ENCODE data around the gene NFKBIL1.

The NFKBIL1 gene

DNA sequence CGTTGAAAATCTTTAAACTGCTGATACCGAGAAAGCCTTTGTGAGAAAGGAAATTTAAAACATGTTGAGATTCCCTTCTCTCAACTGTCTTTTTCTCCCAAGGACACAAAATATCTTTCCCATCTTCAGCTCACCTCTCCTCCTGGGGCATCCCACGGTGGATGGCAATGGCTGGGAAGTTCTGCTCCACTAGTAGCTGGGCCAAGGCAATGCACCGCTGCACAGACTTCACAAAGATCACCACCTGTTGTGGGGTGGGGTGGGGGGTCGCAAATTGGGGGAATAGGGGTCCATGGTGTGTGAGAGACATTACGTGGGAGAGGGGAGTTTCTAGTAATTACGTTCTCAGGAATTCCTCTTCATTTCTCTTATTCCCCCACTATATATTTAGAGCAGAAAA lies 16.2 kb upstream of the NFKBIL1 start:
- Histone ChIP-seq H3K27me3 (ENCODE audit: insufficient read depth, low read length, poor library complexity, severe bottlenecking) (no peaks in the 10 kb centered on the region), H3K79me2 (ENCODE audit: insufficient read depth, low read length) (peaks cover 57% of the 10 kb centered on the region), H4K20me1 (ENCODE audit: insufficient read depth, low read length, poor library complexity, severe bottlenecking) (peaks cover 68% of the 10 kb centered on the region), H3F3A (ENCODE audit: low read depth) (peaks cover 2% of the 10 kb centered on the region; the same call in 1 of the 2 replicates), H3K9ac (ENCODE audit: low read depth, low read length, poor library complexity, severe bottlenecking) (no peak overlapping the region), H3K4me1 (ENCODE audit: insufficient read depth, low read length, poor library complexity, severe bottlenecking) (peaks cover 24% of the 10 kb centered on the region), H3K9me3 (ENCODE audit: insufficient read depth, low read depth, low read length) (no peaks in the 10 kb centered on the region), H3K9me2 (replicated peaks; ENCODE audit: low read depth, low read length) (no peaks in the 10 kb centered on the region), H3K4me3 (ENCODE audit: low read length, poor library complexity, severe bottlenecking) (no peak overlapping the region), H3K36me3 (ENCODE audit: insufficient read depth, low read length) (peaks cover 73% of the 10 kb centered on the region), H3K4me2 (ENCODE audit: low read depth, low read length, poor library complexity, severe bottlenecking) (no peak overlapping the region), H2AFZ (ENCODE audit: low read length) (no peak overlapping the region)
- no peak for TF ChIP-seq EZH2phosphoT487 (IDR thresholded peaks at IDR 0.05; ENCODE audit: borderline replicate concordance)
- TF ChIP-seq, protein P1, sequence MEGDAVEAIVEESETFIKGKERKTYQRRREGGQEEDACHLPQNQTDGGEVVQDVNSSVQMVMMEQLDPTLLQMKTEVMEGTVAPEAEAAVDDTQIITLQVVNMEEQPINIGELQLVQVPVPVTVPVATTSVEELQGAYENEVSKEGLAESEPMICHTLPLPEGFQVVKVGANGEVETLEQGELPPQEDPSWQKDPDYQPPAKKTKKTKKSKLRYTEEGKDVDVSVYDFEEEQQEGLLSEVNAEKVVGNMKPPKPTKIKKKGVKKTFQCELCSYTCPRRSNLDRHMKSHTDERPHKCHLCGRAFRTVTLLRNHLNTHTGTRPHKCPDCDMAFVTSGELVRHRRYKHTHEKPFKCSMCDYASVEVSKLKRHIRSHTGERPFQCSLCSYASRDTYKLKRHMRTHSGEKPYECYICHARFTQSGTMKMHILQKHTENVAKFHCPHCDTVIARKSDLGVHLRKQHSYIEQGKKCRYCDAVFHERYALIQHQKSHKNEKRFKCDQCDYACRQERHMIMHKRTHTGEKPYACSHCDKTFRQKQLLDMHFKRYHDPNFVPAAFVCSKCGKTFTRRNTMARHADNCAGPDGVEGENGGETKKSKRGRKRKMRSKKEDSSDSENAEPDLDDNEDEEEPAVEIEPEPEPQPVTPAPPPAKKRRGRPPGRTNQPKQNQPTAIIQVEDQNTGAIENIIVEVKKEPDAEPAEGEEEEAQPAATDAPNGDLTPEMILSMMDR (conservative IDR thresholded peaks at IDR 0.05; ENCODE audit: low read length), result no peak

DNA sequence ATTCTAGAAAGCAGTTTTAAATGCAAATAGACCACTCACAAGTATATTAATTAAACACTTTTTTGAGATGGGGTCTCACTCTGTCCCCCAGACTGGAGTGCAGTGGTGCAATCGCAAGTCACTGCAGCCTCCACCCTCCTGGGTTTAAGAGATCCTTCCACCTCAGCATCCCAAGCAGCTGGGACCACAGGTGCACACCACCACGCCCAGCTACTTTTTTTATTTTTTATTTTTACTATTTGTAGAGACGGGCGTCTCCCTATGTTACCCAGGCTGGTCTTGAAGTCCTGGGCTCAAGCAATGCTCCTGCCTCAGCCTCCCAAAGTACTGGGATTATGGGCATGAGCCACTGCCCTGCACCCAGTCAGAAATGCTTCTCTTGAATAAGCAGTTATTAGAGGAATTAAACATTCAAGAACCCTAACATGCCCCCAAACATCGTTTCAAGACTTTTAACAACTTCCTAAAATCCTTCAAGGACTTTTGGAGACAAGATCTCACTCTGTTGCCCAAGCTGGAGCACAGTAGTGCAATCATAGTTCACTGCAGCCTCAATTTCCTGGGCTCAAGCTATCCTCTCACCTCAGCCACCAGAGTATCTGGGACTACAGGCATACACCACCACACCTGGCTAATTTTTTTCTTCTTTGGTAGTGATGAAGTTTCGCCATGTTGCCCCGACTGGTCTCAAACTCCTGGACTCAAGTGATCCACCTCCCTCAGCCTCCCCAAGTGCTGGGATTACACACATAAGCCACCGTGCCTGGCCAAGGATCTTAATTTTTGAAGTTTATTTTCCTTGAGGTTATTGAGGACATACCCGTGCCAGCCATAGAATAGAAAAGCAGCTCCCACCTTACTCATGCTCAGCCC lies 15.4 kb upstream of the NFKBIL1 start:
- Histone ChIP-seq H3K36me3 (ENCODE audit: insufficient read depth, low read length) (peaks cover 80% of the 10 kb centered on the region), H3K4me3 (ENCODE audit: low read length, poor library complexity, severe bottlenecking) (no peak overlapping the region), H3K9me2 (replicated peaks; ENCODE audit: low read depth, low read length) (no peaks in the 10 kb centered on the region), H3K79me2 (ENCODE audit: insufficient read depth, low read length) (peaks cover 65% of the 10 kb centered on the region), H3F3A (ENCODE audit: low read depth) (peaks cover 2% of the 10 kb centered on the region; the same call in 1 of the 2 replicates), H3K4me1 (ENCODE audit: insufficient read depth, low read length, poor library complexity, severe bottlenecking) (peaks cover 30% of the 10 kb centered on the region), H3K9ac (ENCODE audit: low read depth, low read length, poor library complexity, severe bottlenecking) (no peak overlapping the region), H3K9me3 (ENCODE audit: insufficient read depth, low read depth, low read length) (no peaks in the 10 kb centered on the region), H3K4me2 (ENCODE audit: low read depth, low read length, poor library complexity, severe bottlenecking) (peak overlapping the region; percentile 40), H2AFZ (ENCODE audit: low read length) (no peak overlapping the region), H3K27me3 (ENCODE audit: insufficient read depth, low read length, poor library complexity, severe bottlenecking) (no peaks in the 10 kb centered on the region), H4K20me1 (ENCODE audit: insufficient read depth, low read length, poor library complexity, severe bottlenecking) (peaks cover 77% of the 10 kb centered on the region)
- TF ChIP-seq, protein P1 (conservative IDR thresholded peaks at IDR 0.05; ENCODE audit: low read length), result no peak

- Histone ChIP-seq H3K4me2 (ENCODE audit: low read depth, low read length, poor library complexity, severe bottlenecking) (peak overlapping the region; percentile 40), H3K4me1 (ENCODE audit: insufficient read depth, low read length, poor library complexity, severe bottlenecking) (peaks cover 30% of the 10 kb centered on the region), H3K9me2 (replicated peaks; ENCODE audit: low read depth, low read length) (no peaks in the 10 kb centered on the region), H3K79me2 (ENCODE audit: insufficient read depth, low read length) (peaks cover 73% of the 10 kb centered on the region), H3F3A (ENCODE audit: low read depth) (peaks cover 2% of the 10 kb centered on the region; the same call in 1 of the 2 replicates), H3K36me3 (ENCODE audit: insufficient read depth, low read length) (peaks cover 86% of the 10 kb centered on the region), H3K9ac (ENCODE audit: low read depth, low read length, poor library complexity, severe bottlenecking) (no peak overlapping the region), H3K9me3 (ENCODE audit: insufficient read depth, low read depth, low read length) (no peaks in the 10 kb centered on the region), H3K27me3 (ENCODE audit: insufficient read depth, low read length, poor library complexity, severe bottlenecking) (no peaks in the 10 kb centered on the region), H4K20me1 (ENCODE audit: insufficient read depth, low read length, poor library complexity, severe bottlenecking) (peaks cover 85% of the 10 kb centered on the region), H2AFZ (ENCODE audit: low read length) (no peak overlapping the region), H3K4me3 (ENCODE audit: low read length, poor library complexity, severe bottlenecking) (peak overlapping the region; percentile 2)
- TF ChIP-seq EZH2phosphoT487 (IDR thresholded peaks at IDR 0.05; ENCODE audit: borderline replicate concordance), result no peak
- TF ChIP-seq, protein P1 (conservative IDR thresholded peaks at IDR 0.05; ENCODE audit: low read length), result no peak
Measured at GRCh38 chr6:31532644-31533454, 14.6 kb upstream of the NFKBIL1 start.
